GM18517 (cell line): Measurements from ENCODE around the gene NLGN4X.
A peak's percentile ranks its signal among the peaks of the same experiment; 100 is the strongest.

Experiments
- ATAC-seq: cut with Tn5 transposase; IDR thresholded peaks from one replicate; pipeline ENCODE4 v1.9.1; 2021; ENCODE audit warnings: mild to moderate bottlenecking, moderate library complexity; ENCODE audit not compliant: unreplicated experiment

Gene NLGN4X

GRCh38 chrX:6228720-6229119, at the start of gene NLGN4X:
TSS of gene NLGN4X (minus strand) at chrX:6228867. CDS start at chrX:6151466, 77,401 bp downstream.
- ATAC-seq, result no peak

GRCh38 chrX:6266041-6266440, 37.4 kb upstream of the NLGN4X start:
- ATAC-seq, result no peak

- ATAC-seq, result no peak
Measured at GRCh38 chrX:6262959-6263358, 34.3 kb upstream of the NLGN4X start.

- ATAC-seq, result no peak
Measured at GRCh38 chrX:6257025-6257424, 28.4 kb upstream of the NLGN4X start.

GRCh38 chrX:6244666-6245065, 16.0 kb upstream of the NLGN4X start:
- ATAC-seq, result no peak

- no peak for ATAC-seq
Measured at GRCh38 chrX:6238576-6238975, 9.9 kb upstream of the NLGN4X start.

GRCh38 chrX:6227935-6228334, 732 bp downstream of the NLGN4X start:
- no peak for ATAC-seq

- no peak for ATAC-seq
Measured at GRCh38 chrX:6227453-6227835, 1.2 kb downstream of the NLGN4X start.

GRCh38 chrX:6226596-6227452, 1.8 kb downstream of the NLGN4X start:
- ATAC-seq, result no peak

- no peak for ATAC-seq
Measured at GRCh38 chrX:6225911-6226595, 2.6 kb downstream of the NLGN4X start.

- no peak for ATAC-seq
Measured at GRCh38 chrX:6225288-6225910, 3.3 kb downstream of the NLGN4X start.

GRCh38 chrX:6223516-6223915, 5.2 kb downstream of the NLGN4X start:
- ATAC-seq, result no peak

GRCh38 chrX:6210230-6210629, 18.4 kb downstream of the NLGN4X start:
- no peak for ATAC-seq

- ATAC-seq, result no peak
Measured at GRCh38 chrX:6203462-6204215, 25.0 kb downstream of the NLGN4X start.

- no peak for ATAC-seq
Measured at GRCh38 chrX:6199486-6199885, 29.2 kb downstream of the NLGN4X start.

- no peak for ATAC-seq
Measured at GRCh38 chrX:6187256-6187655, 41.4 kb downstream of the NLGN4X start.

GRCh38 chrX:6184900-6185515, 43.7 kb downstream of the NLGN4X start:
- ATAC-seq, result peak; percentile 94

GRCh38 chrX:6175914-6176313, 52.8 kb downstream of the NLGN4X start:
- no peak for ATAC-seq

GRCh38 chrX:6170424-6170823, 58.2 kb downstream of the NLGN4X start:
- no peak for ATAC-seq

GRCh38 chrX:6169407-6169806, 59.3 kb downstream of the NLGN4X start:
- no peak for ATAC-seq

GRCh38 chrX:6163721-6164120, 64.9 kb downstream of the NLGN4X start:
- ATAC-seq, result no peak
